NCI-H2227 treated with DMSO at 0.1 percent for 48 hours (cell line): ENCODE measurements around the gene C5orf46.

Source experiments
- DNase-seq: peaks from one replicate; lab custom pipeline; 2025; lab: John Stamatoyannopoulos, UW

C5orf46 gene

GRCh38 chr5:147857302-147858129 lies 48.8 kb downstream of the C5orf46 start:
- DNase-seq, result peak; percentile 10

DNA sequence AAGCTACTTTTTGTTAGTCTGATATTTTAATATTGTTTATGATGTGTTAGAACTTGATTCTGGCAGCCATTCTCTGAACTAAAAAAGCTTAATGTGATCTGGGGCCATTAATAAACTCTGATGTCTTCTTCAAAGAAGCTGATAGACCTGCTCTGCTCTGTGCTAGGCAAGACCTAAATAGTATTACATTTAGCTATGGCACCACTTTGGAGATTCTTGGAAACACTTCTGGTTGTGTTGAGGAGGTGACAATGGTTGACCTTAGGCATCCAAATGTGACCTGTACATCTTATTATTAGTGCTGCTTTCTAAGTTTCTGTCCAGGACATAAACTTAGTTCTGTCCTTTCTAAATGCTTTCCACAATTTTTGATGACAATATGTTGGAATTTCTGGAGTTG lies 49.5 kb downstream of the C5orf46 start:
- DNase-seq, result no peak

DNA sequence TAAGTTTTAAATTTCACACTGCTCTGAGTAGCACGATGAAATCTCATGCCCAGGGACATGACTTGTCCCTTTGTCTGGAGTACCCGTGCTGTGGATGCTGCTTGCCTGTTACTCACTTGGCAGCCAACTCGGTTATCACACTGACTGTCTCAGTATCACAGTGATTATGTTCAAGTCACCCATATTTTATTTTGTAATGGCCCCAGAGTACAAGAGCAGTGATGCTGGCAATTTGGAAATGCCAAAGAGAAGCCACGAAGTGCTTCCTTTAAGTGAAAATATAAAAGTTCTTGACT lies 50.6 kb downstream of the C5orf46 start:
- DNase-seq, result no peak

GRCh38 chr5:147854894-147855773 lies 51.2 kb downstream of the C5orf46 start:
- DNase-seq, result no peak

DNA sequence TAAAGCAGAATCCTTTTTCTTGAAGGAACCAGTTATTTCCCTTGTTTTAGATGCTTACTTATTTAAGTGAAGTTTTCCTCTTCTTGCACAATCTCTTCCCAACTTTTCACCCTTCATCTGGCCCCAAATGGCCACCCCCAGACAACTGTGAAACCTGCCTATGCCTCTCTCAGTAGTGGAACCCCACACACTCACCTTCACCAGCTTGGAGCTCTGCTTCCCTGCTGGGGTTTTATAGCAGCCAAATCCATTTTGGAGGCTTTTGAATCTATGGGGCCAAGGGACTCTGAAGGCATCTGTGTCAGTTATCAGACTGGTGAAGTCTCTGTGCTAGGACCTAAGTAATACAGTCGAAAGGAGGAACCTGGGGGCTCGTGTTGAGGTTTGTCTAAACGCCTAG lies 52.0 kb downstream of the C5orf46 start:
- DNase-seq, result no peak

DNA sequence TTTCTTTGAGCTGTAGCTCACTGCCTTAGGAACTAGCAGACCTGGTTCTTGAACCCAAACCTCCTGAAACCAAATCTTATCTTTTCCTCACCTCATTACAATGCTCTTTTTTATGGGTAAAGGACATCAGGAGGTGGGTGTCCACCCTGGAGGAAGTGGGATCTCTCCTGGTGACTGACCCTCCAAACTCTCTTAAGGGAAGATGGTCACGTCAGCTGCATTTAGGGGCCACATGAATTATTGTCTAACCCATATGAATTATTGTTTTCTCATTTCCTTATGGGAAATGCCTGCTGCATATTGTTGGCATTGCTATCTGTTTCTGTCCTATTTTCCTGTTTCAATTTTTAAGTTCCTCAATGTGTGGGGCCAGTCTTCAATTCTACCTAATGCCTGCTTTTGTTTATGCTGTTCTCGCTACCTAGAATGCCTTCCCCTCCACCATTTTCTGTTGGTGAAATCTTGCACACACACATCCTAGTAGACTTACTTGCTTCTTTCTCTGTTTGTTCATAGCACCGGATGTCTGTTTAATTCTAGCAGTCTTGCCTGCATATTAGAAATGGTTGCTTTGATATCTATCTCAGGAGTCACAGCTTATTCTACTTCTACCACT lies 52.9 kb downstream of the C5orf46 start:
- no peak for DNase-seq

GRCh38 chr5:147852365-147852764 lies 54.0 kb downstream of the C5orf46 start:
- DNase-seq, result no peak

DNA sequence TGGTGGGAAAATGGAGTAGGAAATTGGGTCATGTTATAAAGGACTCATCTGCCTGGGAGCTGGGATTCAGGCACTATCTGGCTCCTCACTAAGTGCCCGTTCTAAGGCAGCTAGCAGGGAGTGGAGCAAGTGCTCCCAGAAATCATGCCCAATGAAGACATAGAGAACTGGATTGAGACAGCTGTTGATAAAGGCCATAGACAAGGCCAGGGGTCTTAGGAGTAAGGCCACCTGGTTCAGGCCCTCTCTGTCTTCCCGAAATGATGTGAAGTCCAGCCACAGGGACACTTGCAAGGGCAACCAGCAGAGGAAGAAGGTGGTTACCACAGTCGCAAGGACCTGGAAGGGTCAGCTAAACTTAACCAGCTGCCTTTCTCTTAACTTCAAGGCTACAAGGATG lies 54.8 kb downstream of the C5orf46 start:
- DNase-seq, result no peak

- no peak for DNase-seq
Observed at GRCh38 chr5:147849226-147849625, 57.1 kb downstream of the C5orf46 start.

- DNase-seq, result no peak
Observed at GRCh38 chr5:147845618-147846017, 60.7 kb downstream of the C5orf46 start.

- no peak for DNase-seq
Observed at GRCh38 chr5:147844846-147845245, 61.5 kb downstream of the C5orf46 start.

DNA sequence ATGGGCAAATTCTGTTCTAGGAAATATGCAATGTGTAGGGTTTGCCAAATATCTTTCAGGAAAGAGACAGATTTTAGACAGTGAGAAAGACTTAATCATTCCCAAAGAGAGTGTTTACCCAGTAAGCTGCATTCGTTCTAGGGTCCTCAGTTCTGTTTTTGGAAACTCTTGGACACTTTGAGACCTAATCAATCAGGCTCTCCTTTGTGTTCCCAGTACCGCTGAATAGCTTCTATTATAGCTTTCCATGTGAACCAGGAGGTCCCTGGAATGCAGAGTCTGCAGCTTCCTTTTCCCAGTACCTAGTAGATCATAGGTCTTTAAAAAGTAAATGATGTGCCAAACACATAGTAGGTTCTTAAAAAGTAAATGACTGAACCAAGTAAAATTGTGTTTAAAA lies 63.5 kb downstream of the C5orf46 start:
- DNase-seq, result no peak
